Measurements from ENCODE around the gene ELMOD3.
"Not testable (repeated sequence)": the region's sequence is repeated elsewhere in the genome, so short reads cannot be mapped to it uniquely, and the experiment has no call there.

Gene ELMOD3

GRCh38 chr2:85354286-85355072 lies at the start of gene ELMOD3, which contains the start of gene RETSAT:
Gene ELMOD3 (plus strand): TSS chr2:85354769. CDS start chr2:85357199, 2,430 bp downstream.
Gene RETSAT (minus strand): TSS chr2:85354528. CDS start chr2:85354507, 21 bp downstream.
- peak; percentile 89 for DNase-seq

GRCh38 chr2:85307527-85307897 lies 47.1 kb upstream of the ELMOD3 start:
- DNase-seq, result no peak

GRCh38 chr2:85308201-85308600 lies 46.4 kb upstream of the ELMOD3 start:
- DNase-seq, result no peak

- no peak for DNase-seq
Observed at GRCh38 chr2:85308896-85309555, 45.5 kb upstream of the ELMOD3 start.

- no peak for DNase-seq
Observed at GRCh38 chr2:85309699-85310321, 44.8 kb upstream of the ELMOD3 start.

- no peak for DNase-seq
Observed at GRCh38 chr2:85310330-85310729, 44.2 kb upstream of the ELMOD3 start.

- no peak for DNase-seq
Observed at GRCh38 chr2:85312404-85312803, 42.2 kb upstream of the ELMOD3 start.

GRCh38 chr2:85314884-85315242 lies 39.7 kb upstream of the ELMOD3 start:
- no peak for DNase-seq

- not testable (repeated sequence) for DNase-seq
Observed at GRCh38 chr2:85315921-85316320, 38.6 kb upstream of the ELMOD3 start.

GRCh38 chr2:85318222-85319074 lies 36.1 kb upstream of the ELMOD3 start:
- no peak for DNase-seq

GRCh38 chr2:85319796-85320195 lies 34.8 kb upstream of the ELMOD3 start:
- no peak for DNase-seq

GRCh38 chr2:85323351-85323987 lies 31.1 kb upstream of the ELMOD3 start:
- no peak for DNase-seq

GRCh38 chr2:85323988-85324367 lies 30.6 kb upstream of the ELMOD3 start:
- DNase-seq, result not testable (repeated sequence)

GRCh38 chr2:85324639-85325465 lies 29.7 kb upstream of the ELMOD3 start:
- DNase-seq, result no peak

GRCh38 chr2:85325466-85325811 lies 29.1 kb upstream of the ELMOD3 start:
- DNase-seq, result no peak

- peak; percentile 25 for DNase-seq
Observed at GRCh38 chr2:85326406-85327159, 28.0 kb upstream of the ELMOD3 start.

GRCh38 chr2:85327160-85327821 lies 27.3 kb upstream of the ELMOD3 start:
- peak; percentile 45 for DNase-seq

GRCh38 chr2:85327822-85328617 lies 26.5 kb upstream of the ELMOD3 start, which contains the start of gene TGOLN2:
Gene TGOLN2 (minus strand): TSS chr2:85327989. CDS start chr2:85327962, 27 bp downstream.
- peak; percentile 93 for DNase-seq

- DNase-seq, result no peak
Observed at GRCh38 chr2:85329181-85329651, 25.4 kb upstream of the ELMOD3 start.

Measured in stimulated activated CD4-positive, alpha-beta T cell treated with anti-CD3 and anti-CD28 coated beads, Interleukin-12 subunit alpha, Interleukin-12 subunit beta, amount 100 ng/mL, for 4 hours (primary cell).